IMR-90 (cell line): Measurements from ENCODE around the gene APH1A.

Experiments
- CTCF ChIP-seq: conservative IDR thresholded peaks from 2 replicates; pipeline ENCODE4 v1.5.1; 2012; ENCODE audit warnings: mild to moderate bottlenecking, low read depth, low read length, improper control_type of control experiment
- FOS ChIP-seq: fragments of 150-350 bp; IDR thresholded peaks from 2 replicates; pipeline ENCODE4 v1.6.1; 2016; ENCODE audit warnings: low read depth, low read length
- MAZ ChIP-seq: IDR thresholded peaks from 2 replicates; pipeline ENCODE4 v1.6.1; 2012; ENCODE audit warnings: low read depth, mild to moderate bottlenecking, low read length, improper control_type of control experiment, moderate library complexity, borderline replicate concordance
- POLR2A ChIP-seq: IDR thresholded peaks from 2 replicates; pipeline ENCODE4 v1.6.1; 2012; ENCODE audit warnings: mild to moderate bottlenecking, low read depth, low read length
- RAD21 ChIP-seq: IDR thresholded peaks from 2 replicates; pipeline ENCODE4 v1.6.1; 2012; ENCODE audit warnings: low read length, improper control_type of control experiment
- RCOR1 ChIP-seq: IDR thresholded peaks from 2 replicates; pipeline ENCODE4 v1.6.1; 2012; ENCODE audit warnings: mild to moderate bottlenecking, low read length, improper control_type of control experiment; ENCODE audit not compliant: insufficient replicate concordance
- SMC3 ChIP-seq: fragments of 150-350 bp; IDR thresholded peaks from 2 replicates; pipeline ENCODE4 v1.6.1; 2016; ENCODE audit warnings: low read depth, mild to moderate bottlenecking, antibody characterized with exemption, low read length, moderate library complexity
- USF2 ChIP-seq: fragments of 150-350 bp; IDR thresholded peaks from 2 replicates; pipeline ENCODE4 v1.6.1; 2017; ENCODE audit warnings: mild to moderate bottlenecking, antibody characterized with exemption, low read length, low read depth

- TF ChIP-seq CTCF (no peak), RAD21 (no peak), POLR2A (no peak), MAZ (no peak), FOS (no peak), USF2 (no peak), RCOR1 (no peak), SMC3 (no peak)
Observed at GRCh38 chr1:150262388-150263320, 6.2 kb downstream of the APH1A start.
